Hepatocyte (in vitro differentiated cells): ENCODE measurements around the gene STK39.

Experiments
- EZH2 ChIP-seq: fragments of 200-600 bp; sonication (generic); IDR thresholded peaks from 2 replicates; pipeline ENCODE4 v1.6.1; 2016; ENCODE audit warnings: antibody characterized with exemption, mild to moderate bottlenecking, borderline replicate concordance
- EZH2phosphoT487 ChIP-seq: fragments of 200-600 bp; sonication (generic); IDR thresholded peaks from one replicate; pipeline ENCODE4 v1.6.1; 2018; ENCODE audit warnings: antibody characterized with exemption, mild to moderate bottlenecking, low read depth, moderate library complexity; ENCODE audit not compliant: unreplicated experiment, severe bottlenecking

DNA sequence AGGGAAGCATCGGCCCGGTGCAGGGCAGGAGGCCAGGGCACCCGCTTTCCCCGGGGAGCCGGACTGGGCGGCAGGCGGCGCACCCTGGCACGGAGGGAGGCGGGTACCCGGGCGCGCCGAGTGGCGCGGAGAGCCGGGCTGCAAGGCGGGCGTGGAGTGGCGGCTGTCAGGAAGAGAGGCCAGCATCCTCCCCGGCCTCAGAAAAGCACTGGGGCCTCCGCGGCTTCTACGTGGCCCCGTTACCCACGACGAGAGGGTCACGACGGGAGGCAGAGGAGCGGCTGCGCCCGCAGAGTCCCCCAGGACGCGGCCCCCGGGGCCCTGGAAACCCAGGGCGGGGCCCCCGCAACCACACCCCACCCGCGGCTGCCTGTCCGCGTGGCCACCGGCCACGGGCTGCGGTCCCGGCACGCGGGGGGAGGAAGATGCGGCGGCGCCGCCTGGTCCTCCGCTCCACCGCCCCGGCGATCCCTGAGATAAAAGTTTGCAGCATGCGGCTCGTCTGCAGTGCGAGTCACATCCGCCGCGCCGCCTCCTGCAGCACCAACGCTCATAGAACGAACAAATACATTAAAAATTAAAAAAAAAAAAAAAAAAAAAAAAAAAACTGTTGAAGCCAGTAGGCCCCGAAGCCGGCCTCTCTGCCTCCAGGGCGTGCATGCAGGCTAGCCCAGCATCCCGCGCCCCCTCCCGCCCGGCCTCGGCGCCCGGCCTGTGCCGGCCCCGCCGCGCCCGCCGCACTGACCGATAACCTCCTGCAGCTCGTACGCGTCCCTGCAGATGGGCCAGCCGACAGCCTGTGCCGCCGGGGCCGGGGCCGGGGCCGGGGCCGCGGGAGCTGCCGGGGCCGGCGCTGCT, 683 bp downstream of the STK39 start:
- no peak for TF ChIP-seq EZH2phosphoT487
- TF ChIP-seq EZH2 = no peak
